Stimulated activated CD4-positive, alpha-beta T cell treated with anti-CD3 and anti-CD28 coated beads, Interleukin-4, amount 100 ng/mL, for 4 hours (primary cell): Measurements from ENCODE around the gene AP2A1.

Experiments used
- DNase-seq, 2 experiments: peaks; one replicate each; pipeline ENCODE4 v3.0.0-alpha.2; 2020

AP2A1 gene

DNA sequence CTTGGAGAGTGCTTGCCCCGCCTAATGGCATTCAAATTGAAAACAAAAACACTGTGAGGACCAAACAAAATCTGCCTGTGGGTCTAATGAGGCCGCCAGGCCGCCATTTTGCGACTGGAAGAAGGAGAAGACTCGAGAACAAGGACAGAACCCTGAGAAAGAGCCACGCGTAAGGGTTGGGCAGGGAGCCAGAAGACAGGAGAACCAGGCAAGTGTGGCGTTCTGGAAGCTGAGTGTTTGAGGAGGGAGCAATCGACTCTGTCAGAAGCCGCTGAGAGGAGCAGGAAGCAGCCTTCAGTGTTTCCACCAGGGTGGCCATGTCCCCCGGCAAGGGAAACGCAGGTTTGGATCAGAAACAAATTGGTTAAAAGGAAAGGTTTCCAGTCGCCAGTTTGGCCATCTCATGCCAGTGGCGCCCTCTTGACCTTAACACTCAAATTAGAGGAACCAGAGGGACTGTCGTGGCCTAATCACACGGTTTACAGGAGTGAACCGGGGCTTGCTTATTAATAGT, 74.0 kb downstream of the AP2A1 start:
- DNase-seq, result no peak

DNA sequence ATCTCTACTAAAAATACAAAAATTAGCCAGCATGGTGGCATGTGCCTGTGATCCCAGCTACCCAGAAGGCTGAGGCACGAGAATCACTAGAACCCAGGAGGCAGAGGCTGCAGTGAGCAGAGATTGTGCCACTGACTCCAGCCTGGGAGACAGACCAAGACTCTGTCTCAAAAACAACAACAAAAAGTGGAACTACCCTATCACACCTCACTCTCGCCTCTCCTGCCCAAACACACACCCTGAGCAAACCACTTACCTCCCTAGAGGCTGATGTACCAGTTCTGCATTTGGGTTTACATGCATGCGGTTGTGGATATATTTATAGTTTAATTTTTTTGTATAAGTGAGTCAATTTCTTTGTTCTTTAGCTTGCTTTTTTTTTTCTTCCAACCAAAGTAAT, 76.5 kb downstream of the AP2A1 start:
- DNase-seq, result no peak

DNA sequence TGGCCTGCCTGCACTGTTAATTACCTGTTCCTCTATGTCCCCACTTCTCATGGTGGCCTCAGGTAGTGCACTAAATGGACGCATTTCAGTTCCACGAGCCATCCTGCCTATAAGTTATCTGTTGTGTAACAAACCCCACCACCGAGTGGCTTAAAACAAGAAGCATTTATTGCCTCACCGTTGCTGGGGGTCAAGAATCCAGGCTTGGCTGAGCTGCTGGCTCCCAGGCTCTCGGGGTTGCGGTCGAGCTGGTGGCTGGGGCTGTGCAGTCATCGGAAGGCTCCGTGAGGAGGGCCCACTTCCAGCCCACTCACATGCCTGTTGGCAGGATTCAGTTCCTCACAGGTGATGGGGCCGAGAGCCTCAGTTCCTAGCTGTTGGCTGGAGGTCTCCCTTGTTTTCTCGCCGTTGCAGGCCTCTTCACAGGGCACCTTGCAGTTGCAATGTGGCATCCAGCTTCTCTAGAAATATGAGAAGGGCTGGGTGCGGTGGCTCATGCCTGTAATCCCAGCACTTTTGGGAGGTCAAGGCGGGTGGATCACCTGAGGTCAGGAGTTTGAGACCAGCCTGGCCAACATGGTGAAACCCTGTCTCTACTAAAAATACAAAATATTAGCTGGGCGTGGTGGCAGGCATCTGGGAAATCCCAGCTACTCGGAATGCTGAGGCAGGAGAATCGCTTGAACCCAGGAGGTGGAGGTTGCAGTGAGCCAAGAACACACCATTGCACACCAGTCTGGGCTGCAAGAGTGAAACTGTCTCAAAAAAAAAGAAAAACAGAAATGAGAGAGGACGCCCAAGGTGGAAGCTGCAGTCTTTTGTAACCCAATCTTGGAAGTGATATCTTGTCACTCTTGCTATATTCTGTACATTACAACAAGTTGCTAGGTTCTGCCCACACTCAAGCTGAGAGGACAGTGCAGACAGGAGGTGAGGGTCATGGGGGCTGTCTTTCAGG, 77.6 kb downstream of the AP2A1 start:
- DNase-seq, result no peak

DNA sequence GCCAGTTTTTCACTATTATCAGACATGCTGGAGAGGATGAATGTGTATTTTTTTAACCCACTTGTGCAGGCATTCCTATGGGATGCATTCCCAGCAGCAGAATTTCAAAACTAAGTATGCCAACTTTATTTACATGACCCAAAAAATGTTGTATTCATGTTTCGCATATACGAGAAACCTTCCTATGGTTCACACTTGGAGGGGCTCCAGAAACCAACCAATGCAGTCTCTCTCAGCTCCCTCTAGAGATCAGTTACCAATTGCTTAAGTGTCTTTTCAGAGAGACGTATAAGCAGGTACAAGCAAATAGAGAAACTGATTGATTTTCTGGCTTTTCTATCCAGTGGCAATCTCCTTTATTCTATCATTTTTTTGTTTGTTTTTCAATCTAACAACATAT, 78.6 kb downstream of the AP2A1 start:
- no peak for DNase-seq

DNA sequence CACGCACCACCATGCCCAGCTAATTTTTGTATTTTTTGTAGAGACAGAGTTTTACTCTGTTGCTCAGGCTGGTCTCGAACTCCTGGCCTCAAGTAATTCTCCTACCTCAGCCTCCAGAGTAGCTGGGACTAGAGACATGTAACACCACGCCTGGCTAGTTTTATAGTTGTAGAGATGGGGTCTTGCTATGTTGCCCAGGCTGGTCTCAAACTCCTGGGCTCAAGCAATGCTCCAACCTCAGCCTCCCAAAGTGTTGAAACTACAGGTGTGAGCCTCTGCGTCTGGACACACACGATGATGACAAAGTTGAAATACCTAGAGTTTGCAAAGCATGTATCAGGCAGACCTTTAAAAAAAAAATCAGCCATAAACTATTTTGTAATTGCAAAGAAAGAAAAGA, 79.6 kb downstream of the AP2A1 start:
- no peak for DNase-seq

DNA sequence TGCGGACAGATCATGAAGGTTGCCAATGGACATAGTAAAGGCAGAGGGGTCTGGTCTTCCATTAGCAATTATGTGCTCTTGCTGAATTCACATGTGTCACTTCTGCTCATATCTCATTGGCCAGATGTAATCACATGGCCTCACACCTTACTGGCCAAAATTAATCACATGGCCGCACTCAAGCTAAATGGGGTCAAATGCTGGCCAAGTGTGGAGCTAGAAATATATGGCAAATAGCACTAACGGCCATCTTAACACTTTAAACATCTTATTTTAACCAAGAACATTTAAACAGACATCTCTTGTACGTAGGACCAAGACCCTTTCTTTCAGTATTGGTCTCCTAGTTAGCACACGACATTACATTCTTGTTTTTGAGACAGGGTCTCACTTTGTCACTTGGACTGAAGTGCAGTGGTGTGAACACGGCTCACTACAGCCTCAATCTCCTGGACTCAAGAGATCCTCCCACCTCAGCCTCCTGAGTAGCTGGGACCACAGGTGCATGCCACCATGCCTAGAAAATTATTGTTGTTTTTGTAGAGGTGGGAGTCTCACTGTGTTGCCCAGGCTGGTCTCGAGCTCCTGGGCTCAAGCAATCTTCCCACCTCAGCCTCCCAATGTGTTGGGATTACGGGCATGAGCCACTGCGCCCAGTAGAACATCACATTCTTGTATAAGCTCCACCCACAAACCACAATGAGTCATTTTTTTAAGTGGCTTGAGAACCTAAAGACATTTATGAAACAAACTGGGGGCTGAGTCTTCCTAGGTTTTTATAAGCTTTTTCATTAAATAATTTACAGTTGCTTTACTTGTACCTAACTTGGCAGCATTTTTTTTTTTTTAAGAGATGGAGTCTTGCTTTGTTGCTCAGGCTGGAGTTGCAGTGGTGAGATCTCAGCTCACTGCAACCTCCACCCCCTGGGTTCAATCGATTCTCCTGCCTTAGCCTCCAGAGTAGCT, 81.2 kb downstream of the AP2A1 start:
- DNase-seq, result no peak

DNA sequence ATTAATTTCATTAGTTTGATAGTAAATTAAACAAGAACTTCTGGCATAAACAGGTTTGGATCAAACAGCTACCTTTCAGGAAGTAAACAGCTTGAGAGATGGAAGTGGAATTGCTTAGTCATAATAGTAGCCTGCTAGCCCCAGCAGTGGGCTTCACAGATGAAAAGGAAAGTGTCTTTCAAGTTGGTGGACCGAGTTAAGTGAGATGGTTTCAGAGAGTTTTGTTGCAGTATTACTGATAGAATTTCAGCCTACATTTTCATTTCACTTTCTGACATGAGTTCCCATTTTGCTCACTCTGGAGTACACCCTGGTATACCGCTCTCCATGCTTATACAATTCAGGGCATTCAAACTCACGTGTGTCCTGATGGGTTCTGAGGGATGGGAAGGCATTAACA, 82.1 kb downstream of the AP2A1 start:
- no peak for DNase-seq

DNA sequence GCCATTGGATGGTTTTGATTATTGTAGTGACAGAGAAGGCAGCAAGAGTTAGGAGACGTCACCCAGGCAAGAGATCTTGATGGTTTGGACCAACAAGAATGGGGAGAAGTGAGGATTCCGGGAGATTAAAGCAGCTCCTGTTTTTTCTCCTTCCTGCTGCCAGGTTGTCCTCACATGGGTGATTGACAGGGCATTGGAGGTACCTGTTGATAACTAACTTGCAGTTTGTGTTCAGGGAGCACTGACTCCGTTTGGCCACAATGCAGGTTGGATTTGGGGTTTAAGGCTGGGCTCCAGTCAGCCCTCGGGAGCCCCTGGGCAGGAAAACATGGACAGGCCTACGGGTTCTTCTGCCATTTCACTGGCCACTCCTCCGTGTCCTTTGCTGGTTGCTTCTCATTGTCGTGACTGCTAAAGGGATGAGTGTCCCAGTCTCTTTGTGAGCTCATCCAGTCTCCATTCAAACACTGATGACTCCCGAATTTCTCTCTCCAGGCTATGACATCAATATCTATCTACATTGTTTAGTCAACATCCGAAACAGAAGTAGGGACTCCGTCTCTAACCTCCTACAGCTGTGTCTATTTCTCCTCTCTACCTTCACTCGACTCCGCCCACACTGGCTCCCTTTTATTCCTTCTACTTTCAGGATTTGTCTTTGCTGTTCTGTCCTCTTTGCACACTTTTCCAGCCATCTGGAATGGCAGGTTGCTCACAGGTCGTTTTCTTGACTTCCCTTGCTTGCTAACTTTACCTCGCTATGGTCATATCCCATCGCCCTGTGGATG, 82.8 kb downstream of the AP2A1 start:
- no peak for DNase-seq

DNA sequence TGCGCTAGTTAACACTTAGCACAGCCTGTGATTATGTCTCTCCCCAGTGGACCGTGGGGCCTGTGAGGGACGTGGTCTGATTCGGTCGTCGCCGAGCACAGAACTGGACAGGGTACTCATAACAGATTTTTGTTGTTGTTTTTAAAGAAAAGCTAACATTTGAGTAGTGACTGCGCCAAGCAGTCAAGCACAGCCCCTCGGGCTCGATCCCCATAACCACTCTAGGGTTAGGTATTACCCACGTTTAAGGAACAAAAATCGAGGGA, 83.4 kb downstream of the AP2A1 start:
- DNase-seq, result no peak

DNA sequence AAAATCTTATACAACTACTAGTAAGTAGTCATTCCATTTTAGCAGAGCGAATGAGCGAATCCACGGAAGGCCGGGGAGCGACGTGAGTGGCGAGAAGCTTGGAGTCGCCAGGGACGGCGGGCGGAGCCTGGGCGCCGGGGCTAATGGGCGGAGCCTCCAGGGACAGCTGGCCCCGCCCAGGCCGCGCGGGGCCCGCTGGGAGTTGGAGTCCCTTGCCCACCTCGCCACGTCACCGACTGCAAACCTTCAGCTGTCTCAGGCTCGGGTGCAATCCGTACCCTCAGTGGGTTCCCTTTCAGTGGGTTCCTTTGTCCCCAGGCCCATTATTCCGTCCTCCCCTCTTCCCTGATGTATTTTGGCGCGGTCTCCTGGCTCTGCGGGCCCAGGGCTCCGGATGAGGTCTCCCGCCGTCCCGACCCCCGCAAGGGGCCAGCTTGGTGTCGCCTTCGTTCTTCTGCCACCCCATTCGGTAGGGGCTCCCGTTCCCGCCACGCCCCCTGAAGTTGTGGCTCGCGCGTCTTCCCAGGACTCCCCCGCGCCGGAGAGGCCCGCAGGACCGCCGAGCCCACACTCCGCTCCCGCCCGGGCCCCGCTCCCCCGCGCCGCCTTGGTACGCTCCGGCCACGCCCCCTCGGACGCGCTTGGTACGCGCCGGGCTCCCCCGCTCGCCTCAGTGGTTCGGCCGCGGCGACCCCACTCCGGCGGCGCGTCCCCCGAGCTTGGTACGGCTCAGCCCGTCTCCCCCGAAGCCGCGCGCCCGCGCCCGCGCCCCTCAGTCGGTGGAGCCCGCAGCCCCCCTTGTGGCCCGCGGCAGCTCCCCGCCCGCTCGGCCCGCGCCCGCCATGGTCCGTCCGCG, 83.9 kb downstream of the AP2A1 start, which contains the start of gene PTOV1:
PTOV1 (plus strand) TSS at position 673 of the 856 bp plus-strand sequence.
- peak; percentile 83 to 88 for DNase-seq

DNA sequence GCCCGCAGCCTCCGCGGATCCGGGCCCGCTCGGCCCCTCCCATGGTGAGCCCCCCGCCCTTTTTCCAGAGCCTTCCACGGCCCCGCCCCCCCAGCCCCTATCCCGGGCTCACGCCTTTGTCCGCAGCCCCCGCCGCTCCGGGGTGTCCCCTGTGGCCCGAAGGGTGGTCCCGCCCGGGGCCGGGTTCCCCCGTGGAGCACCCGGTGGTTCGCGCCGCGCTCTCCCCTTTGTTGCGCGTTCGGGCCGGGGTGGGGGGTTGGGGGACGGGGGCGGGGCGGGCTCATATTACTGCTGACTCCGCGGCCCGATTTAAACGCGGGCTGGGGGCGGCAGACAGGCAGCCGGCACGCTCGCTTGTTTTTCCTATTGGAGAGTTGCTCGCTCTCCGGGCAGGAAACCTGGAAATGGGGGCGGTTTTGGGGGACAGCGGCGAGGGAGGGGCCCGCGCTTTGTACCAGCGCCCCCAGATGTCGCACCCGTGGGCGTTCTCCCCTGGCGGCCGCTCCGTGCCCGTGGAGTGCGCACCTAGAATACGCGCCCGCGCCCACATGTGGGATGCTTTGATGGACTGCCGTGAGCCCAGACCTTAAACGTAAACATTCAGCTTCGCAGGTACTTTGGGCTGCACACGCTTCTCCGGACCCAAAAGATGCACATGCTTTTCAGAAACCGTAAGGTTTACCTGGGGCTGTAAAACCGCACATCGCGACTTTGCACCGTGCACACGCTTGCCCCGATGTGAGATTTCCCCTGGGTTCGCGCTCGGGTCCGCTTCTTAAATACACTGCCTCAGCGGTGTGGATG, 84.9 kb downstream of the AP2A1 start:
- DNase-seq, result peak; percentile 29 to 41

DNA sequence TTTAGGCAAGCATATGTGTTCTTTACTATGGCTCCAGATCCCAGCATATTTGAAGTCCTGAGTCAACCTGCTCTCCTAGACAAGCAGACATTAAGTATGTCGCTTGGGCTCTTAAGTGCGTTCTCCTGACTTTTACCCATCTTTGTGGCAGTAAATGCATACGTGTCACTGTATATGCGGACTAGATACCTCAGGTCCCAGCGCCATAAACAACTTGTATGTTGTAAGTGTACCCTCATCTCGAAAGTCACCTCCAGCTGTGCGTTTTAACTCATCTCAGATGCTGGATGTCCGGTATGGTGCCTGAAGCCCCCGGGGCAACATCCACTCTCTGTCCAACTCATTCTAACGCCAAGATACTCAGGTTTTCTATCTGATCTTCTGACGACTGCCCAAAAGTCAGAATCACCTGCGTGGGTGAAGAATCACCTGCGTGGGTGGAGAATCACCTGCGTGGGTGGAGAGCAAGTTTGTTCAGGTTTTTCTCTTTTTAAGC, 85.9 kb downstream of the AP2A1 start:
- peak in 1 of 2 experiments; percentile 33 for DNase-seq

DNA sequence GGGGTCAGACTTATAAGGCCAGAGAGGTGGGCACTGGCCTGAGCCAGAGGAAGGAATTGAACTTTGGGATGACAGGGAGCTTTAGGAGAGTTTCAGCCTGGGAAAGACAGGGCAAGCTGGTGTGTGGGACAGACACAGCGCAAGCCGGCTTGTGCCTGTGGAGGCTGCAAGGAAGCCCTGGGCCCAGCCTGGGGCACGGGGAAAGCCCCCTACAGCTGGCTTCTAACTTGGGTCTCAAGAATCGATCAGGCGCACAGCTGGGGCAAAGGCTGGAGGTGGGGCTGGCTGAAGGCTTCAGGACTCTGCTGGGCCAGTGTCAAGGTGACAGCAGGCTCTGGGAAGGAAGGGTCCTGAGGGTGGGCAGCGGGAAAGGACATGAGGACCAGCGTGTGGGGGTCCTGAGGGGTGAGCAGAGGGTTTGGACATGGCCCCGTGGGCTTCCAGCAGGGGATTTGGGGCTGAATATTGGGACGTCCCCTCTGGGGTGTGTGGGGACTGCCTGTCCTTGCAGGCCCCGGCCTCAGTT, 87.1 kb downstream of the AP2A1 start:
- no peak for DNase-seq

DNA sequence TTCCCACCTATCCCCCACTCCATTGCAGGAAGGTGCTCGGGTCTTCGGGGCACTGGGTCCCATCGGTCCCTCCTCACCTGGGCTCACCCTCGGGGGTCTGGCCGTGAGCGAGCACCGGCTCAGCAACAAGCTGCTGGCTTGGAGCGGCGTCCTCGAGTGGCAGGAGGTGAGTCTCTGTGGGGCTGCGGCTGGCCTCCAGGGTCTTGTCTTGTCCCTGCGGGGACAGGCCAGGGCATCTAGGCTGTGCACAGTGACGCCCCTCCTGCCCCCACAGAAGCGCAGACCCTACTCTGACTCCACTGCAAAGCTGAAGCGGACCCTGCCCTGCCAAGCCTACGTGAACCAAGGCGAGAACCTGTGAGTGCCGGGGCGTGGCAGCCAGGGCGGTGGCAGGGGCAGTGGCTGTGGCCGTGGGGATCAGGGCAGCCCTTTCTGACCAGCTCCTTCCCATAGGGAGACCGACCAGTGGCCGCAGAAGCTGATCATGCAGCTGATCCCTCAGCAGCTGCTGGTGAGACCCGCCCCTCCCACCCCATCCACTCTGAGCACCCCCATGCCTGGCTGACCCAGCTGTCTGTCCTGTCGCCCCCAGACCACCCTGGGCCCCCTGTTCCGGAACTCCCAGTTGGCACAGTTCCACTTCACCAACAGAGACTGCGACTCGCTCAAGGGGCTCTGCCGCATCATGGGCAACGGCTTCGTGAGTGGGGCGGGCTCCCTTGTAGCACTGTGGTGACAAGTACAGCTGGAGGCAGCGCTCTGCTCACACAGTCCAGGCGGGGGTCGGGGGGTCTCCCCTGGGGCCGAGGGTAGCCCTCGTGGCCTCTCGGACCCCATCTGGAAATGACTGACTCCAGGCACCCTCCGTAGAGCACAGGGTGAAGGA, 87.8 kb downstream of the AP2A1 start:
- no peak for DNase-seq

DNA sequence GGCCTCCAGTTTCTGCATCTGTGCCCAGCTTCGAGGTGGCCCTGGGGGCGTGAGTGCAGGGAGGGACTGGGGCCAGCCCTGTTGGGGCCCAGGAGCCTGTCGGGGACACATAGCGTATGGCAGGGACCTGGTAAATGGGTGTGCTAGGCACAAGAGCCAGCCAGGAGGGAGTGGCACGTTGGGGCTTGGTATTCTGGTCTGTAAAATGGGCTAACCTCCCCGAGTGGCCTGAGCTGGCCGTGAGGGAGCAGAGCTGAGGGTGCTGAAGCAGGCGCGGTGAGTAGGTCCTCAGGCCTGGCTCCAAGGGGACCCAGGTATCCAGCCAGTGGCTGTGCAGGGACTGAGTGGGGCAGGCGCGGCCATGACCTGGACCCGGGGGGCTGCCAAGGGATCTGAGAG, 88.5 kb downstream of the AP2A1 start:
- DNase-seq, result no peak

DNA sequence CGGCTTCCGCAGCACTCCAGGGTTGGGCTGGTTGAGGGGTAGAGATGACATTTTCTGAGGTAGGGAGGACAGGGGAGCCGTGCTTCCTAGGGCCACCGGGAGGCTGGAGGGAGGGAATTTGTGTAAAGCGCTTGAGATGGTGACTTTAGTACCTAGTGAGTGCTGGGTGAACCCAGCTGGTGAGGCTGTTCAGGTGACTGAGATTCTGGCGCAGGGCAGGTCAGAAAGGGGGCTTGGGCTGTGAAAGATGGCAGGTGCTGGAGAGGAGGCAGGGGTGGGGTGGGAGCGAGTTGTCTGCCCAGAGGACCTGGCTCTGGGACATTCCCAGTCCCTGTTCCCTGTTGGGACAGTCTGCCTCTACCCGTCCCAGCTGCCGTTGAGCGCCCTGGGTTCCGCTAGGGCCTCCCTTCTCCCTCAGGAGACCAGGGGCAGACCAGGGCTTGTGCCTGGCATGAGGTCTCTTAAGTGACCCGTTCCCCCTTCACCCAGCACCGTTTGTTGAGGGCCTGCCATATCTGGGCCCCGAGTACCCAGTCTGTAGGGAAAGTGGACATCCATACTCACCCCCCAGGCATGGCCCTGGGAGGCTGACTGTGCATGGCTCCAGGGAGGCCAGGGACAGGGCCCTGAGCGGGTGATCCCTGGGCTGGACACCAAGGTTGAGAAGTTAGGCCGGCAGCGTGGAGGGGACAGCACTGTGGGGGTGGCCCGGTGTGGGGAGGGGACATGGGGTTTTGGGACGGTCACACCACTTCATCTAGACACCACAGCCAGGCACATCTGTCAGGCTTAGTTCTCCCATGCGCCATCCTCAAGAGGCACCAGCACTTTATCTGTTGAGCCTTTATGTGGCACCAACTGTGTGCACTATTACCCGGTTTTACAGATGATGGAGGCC, 89.1 kb downstream of the AP2A1 start:
- DNase-seq, result no peak

DNA sequence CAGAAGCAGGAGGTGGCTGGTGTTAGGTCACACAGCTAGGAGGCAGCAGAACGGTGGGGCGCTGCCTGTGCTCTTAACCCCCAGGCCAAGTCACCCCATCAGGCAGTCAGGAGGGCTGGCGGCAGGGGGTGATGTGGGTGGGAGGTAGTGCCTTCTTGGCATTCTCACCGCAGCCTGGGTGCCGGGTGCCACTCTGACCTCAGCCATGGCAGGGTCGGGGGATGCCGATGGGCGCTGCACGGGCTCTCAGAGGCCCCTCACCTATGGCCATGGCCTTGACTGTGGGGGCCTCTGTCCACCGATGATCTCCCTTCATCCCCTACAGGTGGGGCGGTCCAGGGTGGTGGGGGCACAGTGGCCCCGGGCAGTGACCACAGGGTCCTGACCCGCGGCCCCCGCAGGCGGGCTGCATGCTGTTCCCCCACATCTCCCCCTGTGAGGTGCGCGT, 89.8 kb downstream of the AP2A1 start:
- DNase-seq, result no peak
